Activated CD8-positive, alpha-beta memory T cell treated with anti-CD3 and anti-CD28 coated beads, Interleukin-2, amount 50 U/mL, for 1 hour (primary cell): ENCODE results near the gene MRPL50.
"Not testable (repeated sequence)": the region's sequence is repeated elsewhere in the genome, so short reads cannot be mapped to it uniquely, and the experiment has no call there.

Experiments used
- DNase-seq: peaks from one replicate; pipeline ENCODE4 v3.0.0-alpha.2; 2020; ENCODE audit errors: extremely low read depth

Gene MRPL50

GRCh38 chr9:101417977-101418376, 19.6 kb upstream of the MRPL50 start:
- no peak for DNase-seq

GRCh38 chr9:101417389-101417788, 19.0 kb upstream of the MRPL50 start:
- no peak for DNase-seq

- no peak for DNase-seq
Observed at GRCh38 chr9:101415578-101415977, 17.2 kb upstream of the MRPL50 start.

GRCh38 chr9:101414839-101415238, 16.4 kb upstream of the MRPL50 start:
- no peak for DNase-seq

GRCh38 chr9:101409079-101409477, 10.7 kb upstream of the MRPL50 start:
- DNase-seq: no peak

GRCh38 chr9:101408374-101409078, 10.1 kb upstream of the MRPL50 start:
- DNase-seq: no peak

GRCh38 chr9:101403516-101404285, 5.3 kb upstream of the MRPL50 start:
- no peak for DNase-seq

GRCh38 chr9:101400120-101400519, 1.7 kb upstream of the MRPL50 start:
- no peak for DNase-seq

- no peak for DNase-seq
Observed at GRCh38 chr9:101399643-101399970, 1.2 kb upstream of the MRPL50 start.

- DNase-seq: no peak
Observed at GRCh38 chr9:101398930-101399642, 668 bp upstream of the MRPL50 start.

- no peak for DNase-seq
Observed at GRCh38 chr9:101397746-101398067, 711 bp downstream of the MRPL50 start.

GRCh38 chr9:101394687-101395086, 3.7 kb downstream of the MRPL50 start:
- DNase-seq: no peak

GRCh38 chr9:101393135-101393534, 5.3 kb downstream of the MRPL50 start:
- no peak for DNase-seq

- DNase-seq: no peak
Observed at GRCh38 chr9:101388507-101388993, 9.9 kb downstream of the MRPL50 start.

GRCh38 chr9:101387871-101388506, 10.4 kb downstream of the MRPL50 start:
- no peak for DNase-seq

GRCh38 chr9:101384873-101385536, 13.4 kb downstream of the MRPL50 start, which contains the start of gene BAAT:
Gene BAAT, minus strand, starts transcription at chr9:101385006. Its CDS starts 13,602 bp downstream, at chr9:101371404.
- not testable (repeated sequence) for DNase-seq

GRCh38 chr9:101383361-101383760, 15.1 kb downstream of the MRPL50 start:
- DNase-seq: no peak

- DNase-seq: no peak
Observed at GRCh38 chr9:101381833-101382342, 16.5 kb downstream of the MRPL50 start.

- DNase-seq: no peak
Observed at GRCh38 chr9:101381118-101381517, 17.3 kb downstream of the MRPL50 start.

GRCh38 chr9:101380295-101380694, 18.1 kb downstream of the MRPL50 start:
- DNase-seq: no peak

GRCh38 chr9:101376111-101376848, 22.1 kb downstream of the MRPL50 start:
- no peak for DNase-seq
